ENCODE measurements around the gene NFATC1.

DNA sequence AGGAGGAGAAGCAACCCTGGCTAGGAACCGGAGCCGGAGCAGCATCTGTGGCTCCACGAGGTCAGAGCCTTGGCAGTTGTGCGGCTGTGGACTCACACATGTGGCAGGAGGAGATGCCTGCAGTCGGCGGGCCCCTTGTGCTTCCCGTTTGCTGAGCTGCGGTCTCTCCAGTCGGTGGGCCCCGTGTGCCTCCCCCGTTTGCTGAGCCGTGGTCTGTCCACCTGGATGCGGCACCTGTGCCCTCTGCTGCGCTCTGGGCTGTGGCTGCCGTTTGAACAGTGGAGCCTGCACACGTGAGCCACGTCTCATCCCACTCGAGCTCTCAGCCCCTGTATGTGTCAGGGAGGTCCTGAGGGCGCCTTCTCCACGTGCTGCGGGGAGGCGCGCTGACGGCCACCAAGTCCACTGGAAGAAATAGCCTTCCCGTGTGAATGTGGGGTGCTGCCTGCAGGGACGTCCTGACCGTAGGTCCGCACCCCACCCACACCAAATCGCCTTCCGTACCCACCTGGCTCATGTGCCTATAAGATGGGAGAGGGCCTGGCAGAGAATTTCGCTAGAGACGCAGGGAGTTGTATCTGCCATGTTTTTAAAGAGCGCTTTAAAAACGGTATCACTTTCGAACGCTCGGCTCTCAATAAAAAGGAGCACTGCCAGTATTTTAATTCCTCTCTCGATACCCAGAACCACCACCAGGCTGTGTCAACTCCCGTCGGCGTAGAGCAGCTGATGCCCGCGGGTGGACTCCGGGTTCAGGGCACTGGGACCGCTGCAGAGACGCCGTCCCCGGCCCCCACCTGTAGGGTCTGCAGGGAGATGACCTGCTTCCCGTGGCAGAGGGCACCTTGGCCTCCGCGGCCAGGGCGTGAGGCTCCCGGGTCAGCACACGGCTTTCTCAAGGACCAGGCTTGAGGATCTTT, 117.0 kb downstream of the NFATC1 start:
- TF ChIP-seq GATA3 (IDR thresholded peaks at IDR 0.05; ENCODE audit: low read depth, low read length), result no peak
- no peak for TF ChIP-seq GATA2 (IDR thresholded peaks at IDR 0.05; ENCODE audit: low read depth, low read length)

All from SH-SY5Y (cell line).